BJ (cell line): ENCODE data around the gene PAK5. TPM values are rescaled to one million over a fixed set of nuclear protein-coding genes. Genes with fewer than 3 reads are reported as not detected.

Experiments used
- CTCF ChIA-PET: fragments of 350-600 bp; formaldehyde crosslinking; extraction: SDS; loops from one replicate; lab custom pipeline; 2021; ENCODE audit warnings: antibody characterized with exemption, inconsistent platforms; lab: Yijun Ruan, JAX
- POLR2A ChIA-PET: fragments of 300-600 bp; sonication (Branson Sonifier 250); formaldehyde crosslinking; extraction: SDS; loops from one replicate; lab custom pipeline; 2021; ENCODE audit warnings: antibody characterized with exemption; lab: Charles Lee
- DNase-seq: peaks from one replicate; pipeline ENCODE4 v3.0.0-alpha.2; 2011; ENCODE audit warnings: low read depth
- H3K27me3 ChIP-seq: 2 replicates; pipeline ENCODE4 v1.6.0; 2011; ENCODE audit warnings: low read length; ENCODE audit not compliant: control insufficient read depth, insufficient read depth
- H3K36me3 ChIP-seq: 2 replicates; pipeline ENCODE4 v1.5.1; 2011; ENCODE audit warnings: low read length; ENCODE audit not compliant: control insufficient read depth, insufficient read depth
- H3K4me3 ChIP-seq: 2 replicates; pipeline ENCODE4 v1.5.1; 2011; ENCODE audit warnings: low read depth, mild to moderate bottlenecking, control low read depth, low read length
- CTCF ChIP-seq: IDR thresholded peaks from 2 replicates; pipeline ENCODE4 v1.5.1; 2011; ENCODE audit warnings: low read depth, mild to moderate bottlenecking, control low read depth, inconsistent platforms, low read length, moderate library complexity; ENCODE audit not compliant: insufficient read depth
- polyA plus RNA-seq: library from polyadenylated mRNA; depleted of rRNA; stranded (reverse); fragments of >200 nt; gene quantifications from 2 replicates; pipeline ENCODE4 v1.2.3, GENCODE V29; 2011

The PAK5 gene
- polyA plus RNA-seq, 1 experiment = not detected

DNA sequence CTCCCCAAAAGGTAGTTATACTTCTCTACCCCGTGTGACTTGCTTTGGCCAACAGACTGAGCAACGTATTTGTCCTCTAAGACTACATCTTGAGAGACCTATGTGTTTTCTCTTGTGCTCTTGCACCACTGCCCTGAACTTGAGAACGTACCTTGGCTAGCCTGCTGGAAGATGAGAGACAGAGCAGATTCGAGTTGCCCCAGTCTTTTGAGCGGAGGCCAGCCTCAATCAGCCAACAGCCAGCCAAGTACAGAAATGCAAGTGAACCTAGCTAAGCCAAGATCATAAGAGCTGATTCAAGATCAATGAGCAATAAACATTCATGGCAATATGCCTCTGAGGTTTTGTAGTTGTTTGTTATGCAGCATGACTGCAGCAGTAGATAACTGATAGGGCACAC is 98.4 kb downstream of the PAK5 start:
- H3K4me3 ChIP-seq = no peak overlapping the region
- no peak for TF ChIP-seq CTCF
- no peaks in the 10 kb centered on the region for H3K36me3 ChIP-seq
- DNase-seq = no peak
- ChIA-PET POLR2A (no interaction called here), CTCF (no interaction called here)
- no peaks in the 10 kb centered on the region for H3K27me3 ChIP-seq

GRCh38 chr20:9739991-9740390 is 98.9 kb downstream of the PAK5 start:
- H3K27me3 ChIP-seq = no peaks in the 10 kb centered on the region
- no peak overlapping the region for H3K4me3 ChIP-seq
- TF ChIP-seq CTCF = no peak
- H3K36me3 ChIP-seq = no peaks in the 10 kb centered on the region
- ChIA-PET CTCF (no interaction called here), POLR2A (no interaction called here)
- DNase-seq = no peak

GRCh38 chr20:9736373-9736772 is 102.5 kb downstream of the PAK5 start:
- Histone ChIP-seq H3K4me3 (no peak overlapping the region), H3K36me3 (no peaks in the 10 kb centered on the region), H3K27me3 (no peaks in the 10 kb centered on the region)
- no peak for DNase-seq
- TF ChIP-seq CTCF = no peak
- ChIA-PET CTCF (no interaction called here), POLR2A (no interaction called here)

DNA sequence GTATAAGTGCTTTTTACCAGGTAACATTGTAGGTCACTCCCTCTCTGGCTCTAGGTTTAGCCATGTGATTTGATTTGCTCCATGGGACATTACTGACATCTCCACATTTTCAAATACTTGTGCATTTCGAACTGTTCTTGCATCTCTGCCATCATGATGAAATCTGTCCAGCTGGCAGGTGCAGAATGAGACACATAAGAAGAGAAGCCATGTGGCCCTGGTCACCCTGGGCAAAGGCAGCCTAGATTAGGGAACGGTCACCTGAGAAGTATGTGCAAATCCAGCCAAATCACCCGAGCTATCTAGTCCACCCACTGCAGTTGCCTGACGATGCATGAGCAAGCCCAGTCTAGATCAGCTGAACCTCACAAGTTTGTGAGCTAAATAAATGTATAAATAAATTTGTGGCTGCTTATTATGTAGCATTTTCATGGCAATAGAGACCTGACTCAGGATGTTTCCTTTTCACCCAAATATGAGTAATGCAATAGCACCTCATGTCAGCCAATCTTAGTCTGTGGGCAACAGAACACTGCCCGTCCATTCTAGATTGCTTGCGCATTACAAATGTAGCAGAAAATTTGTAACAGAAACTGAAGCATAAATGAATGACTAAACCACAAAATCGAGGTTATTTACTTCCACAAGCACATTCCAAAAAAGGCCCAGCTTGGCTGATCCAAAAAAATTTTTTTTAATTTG is 115.2 kb downstream of the PAK5 start:
- no peaks in the 10 kb centered on the region for H3K36me3 ChIP-seq
- no peak overlapping the region for H3K4me3 ChIP-seq
- POLR2A ChIA-PET = no interaction called here
- no peak for DNase-seq
- TF ChIP-seq CTCF = no peak
- CTCF ChIA-PET = no interaction called here
- H3K27me3 ChIP-seq = no peaks in the 10 kb centered on the region

DNA sequence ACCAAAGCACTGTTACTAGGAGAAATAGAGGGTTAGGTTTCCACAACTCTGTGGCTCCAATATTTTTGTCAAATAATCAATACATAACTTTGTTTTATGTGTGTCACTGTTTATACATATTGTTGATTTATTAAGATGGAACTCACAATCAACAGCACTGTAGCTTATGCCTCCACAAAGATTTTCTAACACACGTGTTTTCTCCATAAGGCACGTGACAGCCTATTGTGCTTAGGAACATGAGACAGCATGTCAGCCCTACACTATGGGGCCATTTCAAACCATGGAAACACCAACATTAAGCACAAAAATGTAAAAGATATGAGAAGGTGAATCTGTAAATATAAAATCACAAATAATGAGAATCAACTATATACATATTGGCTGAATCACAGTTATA is 127.0 kb downstream of the PAK5 start:
- H3K36me3 ChIP-seq = no peaks in the 10 kb centered on the region
- no peak for TF ChIP-seq CTCF
- CTCF ChIA-PET = no interaction called here
- POLR2A ChIA-PET = no interaction called here
- no peaks in the 10 kb centered on the region for H3K27me3 ChIP-seq
- no peak for DNase-seq
- H3K4me3 ChIP-seq = no peak overlapping the region
